GM12872 (cell line): ENCODE measurements around the gene KAT7.

Experiments used
- CTCF ChIP-seq: IDR thresholded peaks from 3 replicates; pipeline ENCODE4 v1.5.1; 2011; ENCODE audit warnings: low read depth, mild to moderate bottlenecking, low read length, moderate library complexity; ENCODE audit not compliant: insufficient read depth

KAT7 gene

GRCh38 chr17:49755663-49756283, 32.7 kb upstream of the KAT7 start:
- TF ChIP-seq CTCF: no peak

GRCh38 chr17:49756323-49757150, 31.9 kb upstream of the KAT7 start:
- no peak for TF ChIP-seq CTCF

GRCh38 chr17:49757151-49757777, 31.2 kb upstream of the KAT7 start:
- TF ChIP-seq CTCF: no peak

- TF ChIP-seq CTCF: no peak
Observed at GRCh38 chr17:49759203-49759602, 29.3 kb upstream of the KAT7 start.

GRCh38 chr17:49760296-49760695, 28.2 kb upstream of the KAT7 start:
- no peak for TF ChIP-seq CTCF

GRCh38 chr17:49760932-49761558, 27.4 kb upstream of the KAT7 start:
- TF ChIP-seq CTCF: no peak
